Activated CD4-positive, alpha-beta T cell treated with anti-CD3 and anti-CD28 coated beads, Interleukin-2, amount 10 ng/mL, durations not matched to agents 24 days and 14 days (primary cell): Measurements from ENCODE around the gene NPC1L1. TPM values are rescaled to one million over a fixed set of nuclear protein-coding genes. Genes with fewer than 3 reads are reported as not detected.

Source experiments
- DNase-seq: peaks from one replicate; pipeline ENCODE4 v3.0.0; 2022
- H3K27ac Mint-ChIP-seq: one replicate; pipeline ENCODE4 v1.8.0; 2022; ENCODE audit warnings: mild to moderate bottlenecking, mixed read lengths
- H3K27me3 Mint-ChIP-seq: one replicate; pipeline ENCODE4 v1.8.0; 2022; ENCODE audit warnings: mixed read lengths
- H3K36me3 Mint-ChIP-seq: one replicate; pipeline ENCODE4 v1.8.0; 2022; ENCODE audit warnings: low read depth, mild to moderate bottlenecking, mixed read lengths
- H3K4me1 Mint-ChIP-seq: one replicate; pipeline ENCODE4 v1.8.0; 2021; ENCODE audit warnings: mixed read lengths
- H3K4me3 Mint-ChIP-seq: one replicate; pipeline ENCODE4 v1.8.0; 2022; ENCODE audit warnings: mild to moderate bottlenecking, moderate library complexity, mixed read lengths
- H3K9me3 Mint-ChIP-seq: one replicate; pipeline ENCODE4 v1.8.0; 2021; ENCODE audit warnings: mixed read lengths
- intact Hi-C: fragments of 100-400 bp; cut with micrococcal nuclease; formaldehyde crosslinking; loops from one replicate; pipeline ENCODE4 v1.15.1; 2023
- total RNA-seq: library from RNA; stranded (reverse); gene quantifications from 2 replicates; pipeline ENCODE4 v1.2.3, GENCODE V29; 2022

The NPC1L1 gene
- total RNA-seq, 1 donor from 2014 or later = not detected

GRCh38 chr7:44535348-44536064 is 5.6 kb downstream of the NPC1L1 start:
- Mint-ChIP-seq H3K36me3 (no peaks in the 10 kb centered on the region), H3K27ac (peak overlapping the region; percentile 17), H3K4me3 (no peak overlapping the region), H3K27me3 (no peaks in the 10 kb centered on the region), H3K9me3 (no peaks in the 10 kb centered on the region), H3K4me1 (no peaks in the 10 kb centered on the region)
- no peak for DNase-seq
- intact Hi-C loops = no loop called here

DNA sequence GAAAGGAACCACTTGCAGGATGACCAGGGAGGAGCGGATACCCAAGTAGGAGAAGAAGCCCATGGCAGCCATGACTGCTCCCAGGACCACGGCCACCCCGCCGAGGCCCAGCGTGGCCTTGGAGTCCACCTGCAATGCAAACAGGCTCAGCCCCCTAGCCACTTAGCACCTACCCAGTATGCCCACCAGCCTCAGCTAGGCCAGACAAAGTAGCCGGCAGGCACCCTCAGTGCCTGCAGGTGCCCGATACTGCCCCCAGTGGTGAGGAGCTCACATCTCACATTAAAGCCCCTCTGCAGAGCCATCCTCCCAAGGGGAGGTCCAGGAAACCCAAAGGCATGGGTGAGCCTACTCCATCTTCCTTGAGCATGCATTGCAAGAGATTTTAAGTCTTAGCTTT is 6.6 kb downstream of the NPC1L1 start:
- intact Hi-C loops = no loop called here
- no peaks in the 10 kb centered on the region for H3K4me1 Mint-ChIP-seq
- H3K4me3 Mint-ChIP-seq = no peak overlapping the region
- H3K36me3 Mint-ChIP-seq = no peaks in the 10 kb centered on the region
- H3K27me3 Mint-ChIP-seq = no peaks in the 10 kb centered on the region
- no peak overlapping the region for H3K27ac Mint-ChIP-seq
- DNase-seq = peak; percentile 83
- no peaks in the 10 kb centered on the region for H3K9me3 Mint-ChIP-seq

DNA sequence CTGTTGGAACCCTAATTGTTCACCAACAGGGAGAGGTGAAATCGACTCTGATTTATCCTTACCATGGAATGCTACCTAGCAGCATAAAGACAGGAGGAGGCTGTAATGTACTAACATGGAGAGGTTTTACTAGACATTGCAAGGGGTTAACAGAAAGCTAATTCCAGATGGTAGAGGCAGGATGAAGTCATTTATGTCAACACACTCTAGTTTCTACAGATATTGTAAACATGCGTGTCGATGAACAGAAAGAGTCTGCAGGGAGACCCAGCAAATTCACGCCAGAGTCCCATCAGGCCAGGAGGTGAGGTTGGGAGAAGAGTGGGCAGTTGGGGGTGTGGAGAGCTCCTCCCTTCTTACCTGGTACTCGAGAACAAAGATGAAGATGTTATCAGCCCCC is 7.0 kb downstream of the NPC1L1 start:
- no peak for DNase-seq
- intact Hi-C loops = no loop called here
- Mint-ChIP-seq H3K9me3 (no peaks in the 10 kb centered on the region), H3K4me1 (no peaks in the 10 kb centered on the region), H3K36me3 (no peaks in the 10 kb centered on the region), H3K27ac (no peak overlapping the region), H3K4me3 (no peak overlapping the region), H3K27me3 (peaks cover under 1% of the 10 kb centered on the region)

DNA sequence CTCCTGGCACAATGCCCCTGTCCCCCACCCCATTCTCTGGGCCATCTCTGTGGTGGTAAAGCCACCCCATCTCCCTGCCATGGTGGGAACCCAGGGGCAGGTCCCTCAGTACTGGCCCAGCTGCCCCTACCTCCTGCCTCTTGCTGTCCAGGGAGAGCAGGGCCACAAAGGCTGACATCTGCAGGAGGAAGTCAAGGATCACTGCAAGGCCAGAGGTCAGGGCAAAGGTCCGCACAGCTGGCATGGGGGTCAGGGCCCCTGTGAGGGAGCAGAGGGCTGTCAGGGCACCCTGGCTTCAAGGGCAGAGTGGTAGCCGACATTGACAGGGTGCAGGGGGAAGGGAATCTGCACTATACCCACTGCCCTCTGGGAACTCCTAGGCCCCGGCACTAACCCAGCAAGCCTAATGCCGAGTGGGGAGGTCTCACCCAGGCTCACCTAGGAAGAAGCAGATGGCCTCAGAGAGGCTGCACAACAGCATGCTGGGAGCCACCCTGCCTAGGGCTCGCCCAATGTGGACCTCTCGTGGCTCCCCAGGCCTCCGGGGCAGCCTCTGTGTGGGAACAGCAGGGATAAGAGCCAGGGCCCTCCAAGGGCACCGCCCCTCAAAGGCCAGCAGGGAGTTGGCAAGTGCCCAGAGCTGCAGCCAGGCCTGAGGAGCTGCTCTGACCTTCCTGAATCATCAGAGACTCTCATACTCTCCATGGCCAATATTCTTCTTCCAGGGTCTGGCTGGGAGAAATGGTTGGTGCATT is 7.7 kb downstream of the NPC1L1 start:
- Mint-ChIP-seq H3K9me3 (no peaks in the 10 kb centered on the region), H3K27ac (no peak overlapping the region), H3K4me3 (no peak overlapping the region), H3K36me3 (no peaks in the 10 kb centered on the region), H3K4me1 (no peaks in the 10 kb centered on the region), H3K27me3 (peaks cover 2% of the 10 kb centered on the region)
- intact Hi-C loops = no loop called here
- no peak for DNase-seq

GRCh38 chr7:44531421-44532380 is 9.4 kb downstream of the NPC1L1 start:
- H3K4me3 Mint-ChIP-seq = no peak overlapping the region
- H3K36me3 Mint-ChIP-seq = no peaks in the 10 kb centered on the region
- DNase-seq = no peak
- peaks cover 2% of the 10 kb centered on the region for H3K27me3 Mint-ChIP-seq
- intact Hi-C loops = no loop called here
- H3K27ac Mint-ChIP-seq = no peak overlapping the region
- no peaks in the 10 kb centered on the region for H3K9me3 Mint-ChIP-seq
- no peaks in the 10 kb centered on the region for H3K4me1 Mint-ChIP-seq

DNA sequence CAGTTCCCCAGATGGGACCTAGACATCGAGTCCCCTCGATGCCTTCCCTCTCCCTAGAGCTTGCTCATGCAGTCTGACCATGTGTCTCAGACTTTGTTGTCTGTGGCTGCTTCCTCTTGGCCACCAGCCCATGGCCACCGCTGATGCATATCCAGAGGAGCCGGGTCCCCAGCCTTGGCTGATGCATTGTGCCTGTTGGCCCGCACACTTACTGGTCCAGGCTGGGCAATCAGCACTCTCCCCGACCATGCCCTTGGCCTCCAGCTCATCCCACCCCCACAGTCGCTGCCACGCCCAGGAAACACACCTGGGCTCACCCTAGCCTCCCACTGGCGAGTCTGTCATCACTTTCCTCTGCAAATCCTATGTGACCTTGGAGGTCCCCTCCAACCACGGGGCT is 10.1 kb downstream of the NPC1L1 start:
- H3K36me3 Mint-ChIP-seq = no peaks in the 10 kb centered on the region
- no peaks in the 10 kb centered on the region for H3K4me1 Mint-ChIP-seq
- no peak overlapping the region for H3K4me3 Mint-ChIP-seq
- intact Hi-C loops = no loop called here
- H3K27me3 Mint-ChIP-seq = peaks cover 2% of the 10 kb centered on the region
- H3K27ac Mint-ChIP-seq = no peak overlapping the region
- peaks cover under 1% of the 10 kb centered on the region for H3K9me3 Mint-ChIP-seq
- no peak for DNase-seq

- DNase-seq = no peak
- H3K4me3 Mint-ChIP-seq = no peak overlapping the region
- H3K27me3 Mint-ChIP-seq = peaks cover 11% of the 10 kb centered on the region
- intact Hi-C loops = no loop called here
- H3K9me3 Mint-ChIP-seq = peaks cover 12% of the 10 kb centered on the region
- no peaks in the 10 kb centered on the region for H3K36me3 Mint-ChIP-seq
- H3K4me1 Mint-ChIP-seq = no peaks in the 10 kb centered on the region
- H3K27ac Mint-ChIP-seq = no peak overlapping the region
Measured at GRCh38 chr7:44524811-44525388, 16.2 kb downstream of the NPC1L1 start.

DNA sequence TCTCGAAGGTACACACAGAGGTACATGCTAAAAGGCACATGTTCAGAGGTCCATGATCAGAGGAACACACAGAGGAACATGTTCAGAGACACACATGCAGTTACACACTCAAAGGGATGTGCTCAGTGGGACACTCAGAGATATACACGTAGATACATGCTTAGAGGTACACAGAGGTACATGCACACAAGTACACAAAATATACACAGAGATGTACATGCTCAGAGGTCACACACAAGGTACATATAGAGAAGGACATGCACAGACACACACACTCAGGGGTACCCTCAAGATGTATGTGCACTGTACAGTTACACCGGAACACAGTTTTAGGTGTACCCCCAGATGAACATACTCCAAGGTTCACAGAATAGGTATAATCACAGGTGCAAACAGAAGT is 18.8 kb downstream of the NPC1L1 start:
- H3K27ac Mint-ChIP-seq = no peak overlapping the region
- H3K4me1 Mint-ChIP-seq = no peaks in the 10 kb centered on the region
- H3K36me3 Mint-ChIP-seq = no peaks in the 10 kb centered on the region
- intact Hi-C loops = no loop called here
- peaks cover 12% of the 10 kb centered on the region for H3K9me3 Mint-ChIP-seq
- no peak for DNase-seq
- peaks cover 9% of the 10 kb centered on the region for H3K27me3 Mint-ChIP-seq
- H3K4me3 Mint-ChIP-seq = no peak overlapping the region

DNA sequence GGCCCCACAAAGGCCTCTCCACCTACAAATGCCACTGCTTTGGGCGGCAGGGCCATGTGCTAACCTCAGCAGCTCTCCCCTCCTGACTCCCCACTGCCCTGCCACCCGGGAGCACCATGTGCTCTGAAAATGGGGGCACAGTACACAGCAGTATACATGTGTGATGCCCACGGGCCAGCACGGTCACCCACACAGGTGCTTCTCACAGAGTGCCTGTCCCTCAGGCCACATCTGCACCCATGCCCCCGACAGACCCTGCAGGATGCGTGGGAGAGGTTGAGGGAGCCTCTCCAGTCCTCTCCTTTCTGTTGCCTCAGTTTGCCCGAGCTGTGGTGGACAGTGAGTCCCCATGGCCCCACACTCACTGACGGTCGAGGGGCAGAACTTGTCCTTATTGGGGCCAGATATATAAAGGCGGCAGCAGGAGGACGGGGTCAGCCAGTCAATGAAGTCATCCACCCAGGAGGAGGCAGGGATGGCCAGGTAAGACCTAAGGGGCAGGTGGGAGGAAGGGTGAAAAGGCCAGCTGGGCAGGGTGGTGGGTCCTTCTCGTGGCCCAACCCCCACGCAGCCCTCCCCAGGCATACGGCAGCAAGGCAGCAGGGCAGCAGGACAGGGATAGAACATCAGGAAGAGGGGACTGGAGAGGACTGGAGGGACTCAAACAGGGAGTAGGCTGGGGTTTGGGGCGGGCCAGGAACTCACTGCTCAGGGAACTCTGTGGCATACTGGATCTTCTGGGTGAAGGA is 19.6 kb downstream of the NPC1L1 start:
- H3K9me3 Mint-ChIP-seq = peaks cover 12% of the 10 kb centered on the region

GRCh38 chr7:44520574-44520973 is 20.6 kb downstream of the NPC1L1 start:
- Mint-ChIP-seq H3K36me3 (no peaks in the 10 kb centered on the region), H3K27me3 (peaks cover 9% of the 10 kb centered on the region), H3K27ac (no peak overlapping the region), H3K4me3 (no peak overlapping the region), H3K4me1 (no peaks in the 10 kb centered on the region), H3K9me3 (peaks cover 9% of the 10 kb centered on the region)
- no peak for DNase-seq
- intact Hi-C loops = no loop called here

More for the DNA sequence above, 19.6 kb downstream of the NPC1L1 start:
- intact Hi-C loops = no loop called here
- DNase-seq = no peak
- Mint-ChIP-seq H3K4me3 (no peak overlapping the region), H3K27ac (no peak overlapping the region), H3K4me1 (no peaks in the 10 kb centered on the region), H3K27me3 (peaks cover 9% of the 10 kb centered on the region), H3K36me3 (no peaks in the 10 kb centered on the region)

GRCh38 chr7:44519546-44519945 is 21.6 kb downstream of the NPC1L1 start:
- Mint-ChIP-seq H3K27ac (no peak overlapping the region), H3K4me1 (no peaks in the 10 kb centered on the region), H3K9me3 (peaks cover 5% of the 10 kb centered on the region), H3K36me3 (no peaks in the 10 kb centered on the region), H3K4me3 (no peak overlapping the region), H3K27me3 (peaks cover 6% of the 10 kb centered on the region)
- intact Hi-C loops = no loop called here
- no peak for DNase-seq

DNA sequence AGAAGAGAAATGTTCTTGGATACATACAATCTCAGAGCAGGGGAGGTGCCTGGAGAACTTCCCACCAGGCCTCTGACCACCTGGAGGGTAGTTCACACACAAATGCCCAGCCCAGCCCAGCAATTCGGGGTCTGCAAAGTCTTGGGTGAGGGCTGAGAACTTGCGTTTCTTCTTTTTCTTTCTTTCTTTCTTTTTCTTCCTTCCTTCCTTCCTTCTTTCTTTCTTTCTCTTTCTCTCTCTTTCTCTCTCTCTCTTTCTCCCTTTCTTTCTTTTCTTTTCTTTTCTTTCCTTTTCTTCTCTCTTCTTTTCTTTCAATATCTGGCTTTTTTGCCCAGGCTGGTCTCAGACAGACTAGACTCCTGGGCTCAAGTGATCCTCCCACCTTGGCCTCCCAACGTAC is 22.4 kb downstream of the NPC1L1 start:
- intact Hi-C loops = no loop called here
- no peak for DNase-seq
- Mint-ChIP-seq H3K4me1 (no peaks in the 10 kb centered on the region), H3K36me3 (no peaks in the 10 kb centered on the region), H3K9me3 (no peaks in the 10 kb centered on the region), H3K27ac (no peak overlapping the region), H3K27me3 (peaks cover 2% of the 10 kb centered on the region), H3K4me3 (no peak overlapping the region)

- no peaks in the 10 kb centered on the region for H3K36me3 Mint-ChIP-seq
- H3K4me3 Mint-ChIP-seq = no peak overlapping the region
- DNase-seq = no peak
- no peaks in the 10 kb centered on the region for H3K4me1 Mint-ChIP-seq
- intact Hi-C loops = no loop called here
- H3K27ac Mint-ChIP-seq = no peak overlapping the region
- peaks cover 2% of the 10 kb centered on the region for H3K27me3 Mint-ChIP-seq
- no peaks in the 10 kb centered on the region for H3K9me3 Mint-ChIP-seq
Measured at GRCh38 chr7:44517175-44517574, 24.0 kb downstream of the NPC1L1 start.
